Measurements from ENCODE around the gene FAM180A.
"Not testable (repeated sequence)": the region's sequence is repeated elsewhere in the genome, so short reads cannot be mapped to it uniquely, and the experiment has no call there.

Gene FAM180A

DNA sequence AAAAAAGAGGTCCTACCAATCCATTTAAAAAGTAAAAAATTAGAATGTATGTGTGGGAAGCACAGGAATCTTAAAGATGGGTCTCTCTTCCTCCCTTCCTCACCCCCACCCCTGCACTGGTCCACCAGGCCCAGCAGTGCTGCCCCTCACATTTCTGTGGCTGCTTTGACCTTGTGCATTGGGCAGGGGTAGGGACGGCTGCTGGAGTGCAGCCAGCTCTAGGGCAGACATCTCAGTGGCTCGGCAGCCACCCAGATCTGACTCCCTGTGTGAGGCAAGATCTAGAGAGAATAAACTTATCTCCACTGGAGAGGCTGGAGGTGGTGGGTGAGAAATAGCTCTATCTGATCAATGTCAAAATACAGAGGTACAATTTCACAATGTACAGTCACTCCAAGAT is 6.7 kb downstream of the FAM180A start:
- DNase-seq (ENCODE audit: low read depth in 2 of 2) = no peak

DNA sequence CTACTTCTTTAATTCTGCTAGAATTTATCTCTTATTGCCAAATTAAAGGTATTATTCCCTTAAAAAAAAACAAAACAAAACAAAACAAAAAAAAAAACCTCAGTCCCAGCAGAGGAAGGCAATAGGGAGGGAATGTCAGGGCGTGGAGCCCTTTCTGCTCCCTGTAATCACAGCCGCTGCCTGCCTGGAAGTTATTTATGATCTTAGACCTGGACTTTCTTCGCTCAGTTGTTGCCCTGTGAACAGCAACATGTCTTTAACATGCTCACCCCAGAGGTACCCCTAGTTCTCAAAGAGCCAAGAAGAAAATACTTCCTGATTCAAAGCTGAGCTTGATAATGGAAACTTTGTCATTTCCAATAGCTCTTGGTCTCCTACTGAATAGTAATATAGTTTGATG is 7.7 kb downstream of the FAM180A start:
- no peak for DNase-seq (ENCODE audit: low read depth in 2 of 2)

DNA sequence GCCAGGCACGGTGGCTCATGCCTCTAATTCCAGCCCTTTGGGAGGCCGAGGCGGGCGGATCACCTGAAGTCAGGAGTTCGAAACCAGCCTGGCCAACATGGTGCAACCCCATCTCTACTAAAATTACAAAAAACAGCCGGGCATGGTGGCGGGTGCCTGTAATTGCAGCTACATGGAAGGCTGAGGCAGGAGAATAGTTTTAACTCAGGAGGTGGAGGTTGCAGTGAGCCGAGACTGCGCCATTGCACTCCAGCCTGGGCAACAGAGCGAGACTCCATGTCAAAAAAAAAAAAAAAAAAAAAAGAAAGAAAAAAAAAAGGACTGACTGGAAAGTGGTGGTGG is 11.3 kb downstream of the FAM180A start:
- not testable (repeated sequence) for DNase-seq (ENCODE audit: low read depth in 2 of 2)

DNA sequence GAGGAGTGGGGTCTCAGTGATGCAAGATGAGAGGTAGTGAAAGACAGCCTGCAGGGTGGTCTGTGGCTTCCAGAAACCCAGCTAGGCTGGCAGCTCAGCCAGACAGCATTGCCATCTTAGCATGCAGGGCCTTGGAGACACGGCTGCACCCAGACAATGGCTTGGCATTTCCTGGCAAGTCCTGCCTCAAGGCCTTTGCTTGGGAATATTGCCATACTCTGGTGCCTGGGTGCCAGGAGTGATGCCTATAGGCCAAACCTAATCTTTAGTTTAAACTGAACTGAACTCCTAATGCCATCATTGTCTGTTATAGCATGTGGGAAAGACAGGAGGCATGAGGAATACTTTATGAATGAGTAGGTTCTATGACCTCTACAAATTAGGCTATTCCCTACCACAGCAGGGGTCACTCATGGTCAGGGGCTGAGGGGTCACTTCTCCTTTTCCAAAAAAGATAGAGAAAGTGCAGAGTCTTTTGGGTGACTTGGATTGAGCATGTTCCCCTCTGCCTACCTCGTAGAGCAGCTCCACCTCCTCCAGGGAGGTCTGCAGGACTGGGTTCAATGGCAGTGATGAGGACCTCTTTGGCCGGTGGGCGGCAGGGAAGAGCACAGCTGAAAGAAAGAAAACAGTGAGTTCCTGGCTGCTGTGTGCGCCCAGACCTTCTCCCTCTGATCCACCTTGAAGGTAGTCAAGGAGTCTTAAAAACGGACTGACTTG is 11.9 kb downstream of the FAM180A start:
- no peak for DNase-seq (ENCODE audit: low read depth in 2 of 2)

DNA sequence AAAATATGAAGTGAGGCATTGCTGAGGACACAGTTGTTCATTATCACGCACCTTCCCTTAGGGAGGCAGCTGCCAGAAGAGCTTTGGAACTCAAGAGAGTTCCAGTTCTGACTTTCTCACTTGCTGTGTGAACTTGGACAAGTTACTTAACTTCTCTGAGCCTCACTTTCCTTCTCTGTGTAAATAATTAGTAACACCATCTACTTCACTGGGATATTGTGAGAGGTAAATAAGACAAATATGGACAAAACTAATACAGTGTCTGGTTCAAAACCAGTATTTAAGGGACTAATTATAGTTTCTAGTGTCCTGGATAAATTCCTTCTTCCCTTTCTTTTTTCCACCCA is 14.3 kb downstream of the FAM180A start:
- no peak for DNase-seq (ENCODE audit: low read depth in 2 of 2)

DNA sequence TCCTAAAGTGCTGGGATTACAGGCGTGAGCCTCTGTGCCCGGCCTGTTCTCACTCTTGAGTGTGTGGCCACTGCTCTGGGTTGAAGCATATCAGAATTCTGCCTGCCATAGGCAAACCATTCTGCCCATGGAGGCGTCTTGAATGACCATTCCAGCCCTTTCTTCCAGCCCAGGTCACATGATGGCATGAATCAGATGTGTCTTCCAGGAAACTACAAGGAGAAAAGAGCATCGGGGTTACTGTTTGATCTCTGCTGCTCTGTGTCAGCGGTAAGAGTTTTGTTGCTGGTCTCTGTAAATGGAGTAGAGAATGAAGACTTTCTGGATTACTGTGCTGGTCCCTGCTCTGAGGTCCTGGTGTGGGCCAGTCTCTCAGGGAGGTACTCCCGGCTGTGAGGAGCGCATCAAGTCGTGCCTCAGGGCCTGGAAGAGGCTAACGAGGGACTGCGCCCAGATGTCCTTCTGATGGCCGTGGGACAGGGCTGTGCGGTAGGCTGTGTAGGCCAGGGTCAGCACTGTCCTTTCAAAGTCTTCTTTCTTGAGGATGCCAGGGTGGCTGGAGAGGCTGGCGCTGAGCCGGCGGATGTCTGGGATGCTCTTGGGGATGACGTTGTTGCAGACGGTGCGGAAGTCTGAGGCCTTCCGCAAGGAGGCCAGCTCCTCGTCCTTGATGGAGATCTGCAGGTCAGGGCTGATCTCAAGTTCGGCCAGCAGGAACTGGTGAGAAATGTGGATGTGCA is 14.8 kb downstream of the FAM180A start:
- DNase-seq (ENCODE audit: low read depth in 2 of 2) = no peak

DNA sequence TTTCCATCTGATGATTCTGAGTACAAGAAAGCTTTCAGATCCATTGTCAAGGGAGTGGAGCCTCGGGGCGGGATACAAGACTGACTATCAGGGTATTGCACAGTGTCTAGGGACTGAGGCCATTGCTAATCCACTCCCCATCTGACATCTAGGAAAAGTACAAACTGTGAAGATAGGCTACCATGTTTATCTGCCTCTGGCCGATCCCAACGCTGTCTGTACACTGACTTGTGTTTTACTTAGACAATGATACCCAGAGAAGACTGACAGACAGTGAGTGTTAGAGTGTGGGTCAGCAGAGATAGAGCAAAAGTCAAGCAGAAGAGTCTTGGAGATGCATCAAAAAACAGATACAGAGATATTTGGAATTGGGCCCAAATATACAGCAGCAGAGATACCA is 17.5 kb downstream of the FAM180A start:
- no peak for DNase-seq (ENCODE audit: low read depth in 2 of 2)

DNA sequence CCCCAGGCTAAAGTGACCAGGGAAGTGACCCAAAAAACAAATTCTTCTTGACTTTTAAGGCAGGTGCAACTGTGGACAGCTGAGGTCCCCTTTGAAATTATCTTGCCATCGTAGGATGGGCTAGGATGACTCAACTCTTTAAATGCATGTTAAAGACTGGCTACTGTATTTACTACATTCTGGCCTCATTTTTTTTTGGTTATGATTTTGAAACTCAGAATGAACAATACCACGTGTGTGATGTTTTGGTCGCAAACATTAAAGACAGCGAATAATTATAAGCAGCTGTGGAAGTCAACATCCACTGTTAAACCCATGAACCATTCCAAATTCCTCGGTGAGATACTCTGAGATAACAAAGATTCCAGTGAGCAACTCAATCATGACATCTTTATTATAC is 19.4 kb downstream of the FAM180A start:
- DNase-seq (ENCODE audit: low read depth in 2 of 2) = no peak

DNA sequence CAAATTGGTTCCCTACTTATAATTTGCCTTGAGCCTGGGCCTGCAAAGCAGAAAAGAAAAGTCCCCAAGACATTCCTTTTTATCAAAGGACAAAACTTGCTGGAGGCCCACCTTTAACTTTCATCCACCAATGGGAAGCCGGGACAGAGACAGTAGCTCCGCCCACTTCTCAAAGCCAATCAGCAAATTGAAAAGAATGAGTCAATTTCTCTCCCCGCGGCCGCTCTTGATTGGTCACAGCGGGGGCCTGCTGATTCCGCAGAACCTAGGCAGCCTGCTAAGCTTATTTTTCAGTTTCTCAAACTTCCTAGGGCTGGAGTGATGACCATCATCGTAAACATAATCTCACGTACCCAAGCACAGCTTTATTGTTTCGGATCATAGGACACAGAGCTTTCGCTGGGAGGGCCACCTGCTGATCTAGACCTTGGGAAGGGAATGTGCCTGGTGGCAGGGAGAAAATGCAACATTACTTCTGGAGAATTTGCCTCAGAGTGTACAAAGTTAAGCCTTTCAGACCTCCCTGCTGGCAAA is 20.4 kb downstream of the FAM180A start, which contains the start of gene SLC13A4:
Gene SLC13A4 (minus strand): TSS at position 51 of the 534 bp plus-strand sequence. CDS start 690 bp downstream, outside the sequence.
- DNase-seq (ENCODE audit: low read depth in 2 of 2) = no peak

DNA sequence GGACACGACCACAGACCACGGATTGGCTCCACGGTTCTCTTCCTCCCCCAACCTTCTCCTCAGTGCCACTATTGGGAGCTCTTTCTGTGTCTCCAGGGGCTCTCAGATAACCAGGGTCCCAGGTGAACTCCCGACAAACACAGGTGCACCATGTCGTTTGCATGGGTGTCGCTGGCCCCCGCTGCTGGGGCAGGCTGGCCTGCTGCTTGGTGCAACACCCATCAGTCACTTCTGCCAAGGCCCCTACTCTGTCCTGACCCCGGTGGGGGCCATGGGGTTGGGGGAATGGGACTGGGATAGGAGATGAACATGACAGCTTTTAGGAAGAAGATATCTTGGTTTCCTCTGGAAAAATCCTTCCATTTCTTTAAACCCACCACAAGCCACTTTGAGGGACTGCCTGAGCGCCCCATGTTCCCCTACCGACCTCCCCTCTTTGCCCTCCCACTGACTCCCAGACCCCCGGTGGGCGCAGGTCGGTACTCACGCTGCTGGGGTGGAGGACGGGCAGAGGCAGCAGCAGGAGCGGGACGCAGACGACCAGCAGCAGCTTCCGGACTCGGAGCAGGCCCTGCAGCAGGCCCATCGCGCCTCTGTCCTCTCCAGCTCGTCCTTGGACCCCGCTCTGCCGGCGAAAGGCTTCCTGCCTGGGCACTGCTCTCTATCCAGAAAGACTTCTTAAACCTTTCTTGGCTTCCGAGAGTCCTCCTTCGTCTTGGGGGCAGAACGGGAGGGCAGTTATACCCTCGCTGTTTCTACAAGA is 21.5 kb downstream of the FAM180A start:
- no peak for DNase-seq (ENCODE audit: low read depth in 2 of 2)

DNA sequence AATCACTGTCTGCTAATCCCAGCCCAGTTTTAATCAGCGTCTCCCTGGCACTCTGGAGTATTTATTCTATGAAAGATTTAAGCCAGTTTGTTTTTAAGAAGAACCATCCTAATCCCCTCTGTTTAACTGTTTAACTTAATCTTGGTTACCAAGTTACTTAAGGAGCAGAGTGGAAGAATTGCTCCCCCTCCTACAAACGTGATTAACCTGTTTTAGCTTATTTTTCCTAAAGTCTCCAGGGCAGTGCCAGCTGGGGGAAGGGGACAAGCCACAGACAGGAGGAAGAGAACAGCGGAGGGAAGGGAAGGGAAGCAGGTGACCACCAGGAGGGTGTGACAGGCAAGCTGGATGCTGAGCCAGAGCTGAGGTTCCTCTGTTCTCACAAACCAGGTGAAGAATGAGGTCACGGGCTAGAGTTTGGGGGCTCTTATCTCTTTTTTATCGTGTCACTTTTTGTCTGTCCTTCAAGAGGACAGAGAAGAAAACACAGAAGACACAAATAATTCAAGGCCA is 22.3 kb downstream of the FAM180A start:
- DNase-seq (ENCODE audit: low read depth in 2 of 2) = no peak

DNA sequence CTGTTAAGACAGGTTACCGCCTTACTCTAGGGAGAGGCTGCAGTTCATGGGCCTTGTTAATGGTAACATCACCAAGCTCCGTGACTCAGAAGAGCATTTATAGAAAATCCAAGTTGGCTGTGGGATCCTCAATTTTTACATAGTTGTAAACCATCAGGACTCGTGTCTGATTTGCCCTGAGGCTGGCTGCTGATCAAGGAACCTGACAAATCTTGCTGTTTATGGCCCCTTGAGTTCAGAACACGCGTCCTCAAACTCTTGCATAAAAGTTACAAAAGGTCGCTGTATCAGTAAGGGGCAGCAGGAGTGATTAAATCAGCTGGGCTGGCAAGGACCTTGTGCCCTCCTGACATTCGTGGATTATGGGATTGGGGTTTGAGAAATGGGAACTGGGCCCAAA is 25.2 kb downstream of the FAM180A start:
- no peak for DNase-seq (ENCODE audit: low read depth in 2 of 2)

DNA sequence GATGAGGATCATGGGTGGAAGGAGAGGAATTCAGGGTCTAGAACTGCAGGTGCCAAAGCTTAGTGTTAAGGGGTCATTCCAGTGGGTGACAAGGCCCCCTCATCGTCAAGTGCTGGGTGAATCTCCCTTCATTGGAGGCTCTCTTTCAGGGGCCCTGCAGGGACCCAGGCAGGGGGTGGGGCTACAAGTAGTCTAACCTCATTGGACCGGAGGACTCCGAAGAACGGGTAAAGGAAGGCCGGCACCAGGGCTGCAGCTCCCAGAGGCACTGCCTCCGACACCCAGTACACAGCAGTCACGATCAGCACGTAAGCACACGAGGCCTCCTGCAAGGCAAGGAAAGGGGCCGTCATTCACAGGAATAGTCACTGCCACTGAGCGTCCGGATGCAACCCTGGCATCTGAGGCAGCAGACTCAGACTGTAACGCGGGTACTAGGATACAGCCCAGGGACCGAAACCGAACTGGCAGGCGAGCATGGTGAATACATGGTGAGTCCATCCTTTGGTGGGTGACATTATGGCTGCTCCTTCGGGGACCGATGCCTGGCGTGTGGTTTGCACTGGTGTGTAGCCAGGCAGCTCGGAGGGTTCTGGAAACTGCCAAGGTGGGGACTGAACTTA is 27.3 kb downstream of the FAM180A start:
- no peak for DNase-seq (ENCODE audit: low read depth in 2 of 2)

DNA sequence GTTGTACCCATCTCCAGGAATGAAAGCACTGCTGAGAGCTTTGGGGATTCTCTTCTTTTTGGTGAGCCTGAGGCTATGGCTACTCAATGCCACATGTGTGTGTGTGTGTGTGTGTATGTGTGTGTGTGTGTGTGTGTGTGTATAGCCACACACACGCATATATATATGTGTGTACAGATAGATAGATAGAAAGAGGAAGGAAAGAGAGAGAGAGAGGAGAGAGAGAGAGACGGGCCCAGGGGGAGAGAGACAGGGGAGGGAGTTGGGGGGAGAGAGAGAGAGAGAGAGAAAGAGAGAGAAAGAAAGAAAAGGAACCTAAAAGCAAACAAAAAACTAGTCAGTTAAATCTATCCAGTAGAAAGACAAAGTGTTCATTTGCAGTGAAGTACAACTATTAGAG is 28.9 kb downstream of the FAM180A start:
- no peak for DNase-seq (ENCODE audit: low read depth in 2 of 2)

DNA sequence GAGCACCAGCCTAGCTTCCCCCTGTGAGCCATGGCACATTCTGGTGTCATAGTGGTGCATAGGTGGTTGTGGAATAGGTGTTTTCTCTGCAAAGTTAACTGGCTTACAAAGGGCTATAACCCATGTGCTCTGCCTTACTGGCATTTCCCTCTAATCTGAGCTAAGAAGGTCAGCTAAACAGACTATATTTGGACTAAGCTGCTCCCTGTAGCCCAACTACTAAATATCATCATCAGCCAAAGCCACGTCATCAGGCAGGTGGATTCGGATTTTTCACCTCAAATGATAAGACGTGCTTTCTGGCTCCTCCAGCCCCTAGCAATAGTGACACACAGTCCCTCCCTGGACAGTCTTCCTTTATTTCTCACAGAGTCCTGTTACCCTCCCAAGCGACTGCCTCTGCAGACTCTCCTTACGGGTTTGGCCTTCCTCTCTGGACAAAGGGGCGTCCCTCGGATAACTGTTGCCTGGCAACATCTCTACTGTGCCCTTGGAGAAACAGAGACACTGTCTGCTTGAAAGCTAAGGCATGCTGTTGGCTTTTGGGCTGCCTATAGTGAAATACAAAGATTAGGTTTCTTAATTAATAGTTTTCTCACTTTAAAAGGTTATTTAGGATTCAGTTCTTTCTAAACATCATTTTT is 29.7 kb downstream of the FAM180A start:
- no peak for DNase-seq (ENCODE audit: low read depth in 2 of 2)

DNA sequence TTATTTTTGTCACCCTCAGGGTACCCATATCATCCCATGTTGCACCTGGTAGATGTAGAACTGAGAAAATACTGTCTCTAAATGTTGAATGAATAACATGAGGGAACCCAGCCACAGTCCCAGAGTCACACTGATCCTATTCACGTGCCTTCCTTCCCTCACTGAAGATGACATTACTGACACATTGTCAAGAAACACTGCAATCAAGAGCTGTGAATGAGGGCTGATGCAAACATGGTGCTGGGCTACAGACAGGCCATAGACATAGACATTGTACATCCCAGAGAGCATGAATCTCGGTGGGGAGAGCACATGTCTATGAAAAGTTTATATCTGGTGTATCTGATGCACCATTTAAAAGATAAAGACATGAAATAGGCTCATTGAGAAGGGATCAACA is 30.4 kb downstream of the FAM180A start:
- DNase-seq (ENCODE audit: low read depth in 2 of 2) = no peak

DNA sequence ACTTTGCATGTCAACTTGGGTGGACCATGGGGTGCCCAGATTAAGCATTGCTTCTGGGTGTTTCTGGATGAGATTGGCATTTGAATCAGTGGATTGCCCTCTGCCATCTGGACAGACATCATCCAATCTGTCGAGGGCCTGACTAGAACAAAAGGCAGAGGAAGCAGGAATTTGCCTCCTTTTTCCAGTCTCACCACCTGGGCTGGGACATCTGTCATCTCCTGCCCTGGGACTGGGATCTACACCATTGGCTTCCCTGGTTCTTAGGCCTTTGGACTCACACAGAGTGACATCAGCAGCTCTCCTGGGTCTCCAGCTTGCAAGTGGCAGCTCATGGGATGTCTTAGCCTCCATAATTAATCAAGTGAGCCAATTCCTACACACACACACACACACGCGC is 30.9 kb downstream of the FAM180A start:
- no peak for DNase-seq (ENCODE audit: low read depth in 2 of 2)

DNA sequence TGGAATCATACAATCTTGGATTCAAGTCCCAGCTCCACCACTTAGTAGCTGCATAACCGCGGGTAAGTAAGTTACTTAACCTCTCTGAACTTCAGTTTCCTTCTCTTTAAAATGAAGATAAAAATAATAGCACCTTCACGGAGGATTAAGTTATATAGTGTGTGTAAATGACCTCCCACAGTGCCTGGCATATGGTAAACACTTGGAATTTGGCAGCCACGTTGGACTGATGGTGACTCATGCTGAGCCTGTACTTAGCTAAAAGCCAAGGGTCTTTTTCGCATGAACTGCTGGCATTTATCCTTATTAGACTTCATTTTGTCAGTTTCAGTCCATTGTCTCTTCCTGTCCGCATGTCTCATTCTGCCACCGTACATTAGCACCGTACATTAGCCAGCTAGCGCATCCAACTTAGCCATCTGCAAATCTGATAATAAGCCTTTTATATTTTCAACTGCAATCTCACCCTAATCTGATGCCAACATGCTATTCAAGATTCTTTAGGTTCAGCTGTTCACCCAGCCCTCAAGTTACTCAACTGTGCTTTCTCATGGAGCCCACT is 31.9 kb downstream of the FAM180A start:
- no peak for DNase-seq (ENCODE audit: low read depth in 2 of 2)

DNA sequence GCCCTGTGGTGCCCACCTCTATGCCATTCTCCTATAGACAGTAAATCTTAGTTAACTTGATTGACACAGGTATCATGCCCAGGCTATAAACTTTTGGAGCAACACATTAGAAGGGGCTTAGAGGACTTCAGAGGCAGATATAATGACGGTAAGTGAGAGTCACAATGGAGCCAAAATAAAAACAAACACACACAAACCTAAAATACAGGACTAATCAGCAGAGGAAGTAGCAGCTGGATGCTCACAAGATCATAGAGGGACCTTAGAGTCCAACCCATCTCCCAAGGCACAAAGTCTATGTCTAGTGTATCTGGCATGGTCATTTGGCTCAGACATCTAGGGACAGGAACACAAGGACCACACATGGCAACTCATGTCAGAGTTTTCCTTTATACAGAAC is 32.9 kb downstream of the FAM180A start:
- DNase-seq (ENCODE audit: low read depth in 2 of 2) = no peak

DNA sequence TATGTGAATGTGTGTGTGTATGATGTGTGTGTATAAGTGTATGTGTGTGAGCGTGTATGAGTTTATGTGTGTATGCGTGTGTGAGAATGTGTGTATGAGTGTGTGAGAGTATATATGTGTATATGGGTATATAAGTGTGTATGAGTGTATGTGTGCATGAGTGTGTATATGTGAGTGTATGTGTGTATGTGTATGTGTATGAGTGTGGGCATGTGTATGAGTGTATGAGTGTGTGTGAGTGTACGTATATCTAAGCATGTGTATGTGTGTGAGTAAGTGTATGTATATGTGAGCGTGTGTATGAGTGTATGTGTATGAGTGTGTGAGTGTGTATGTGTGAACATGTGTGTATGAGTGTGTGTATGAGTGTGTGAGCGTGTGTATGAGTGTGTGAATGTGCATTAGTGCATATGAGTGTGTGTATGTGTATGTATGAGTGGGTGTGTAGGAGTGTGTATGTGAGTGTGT is 33.5 kb downstream of the FAM180A start:
- DNase-seq (ENCODE audit: low read depth in 2 of 2) = no peak

DNA sequence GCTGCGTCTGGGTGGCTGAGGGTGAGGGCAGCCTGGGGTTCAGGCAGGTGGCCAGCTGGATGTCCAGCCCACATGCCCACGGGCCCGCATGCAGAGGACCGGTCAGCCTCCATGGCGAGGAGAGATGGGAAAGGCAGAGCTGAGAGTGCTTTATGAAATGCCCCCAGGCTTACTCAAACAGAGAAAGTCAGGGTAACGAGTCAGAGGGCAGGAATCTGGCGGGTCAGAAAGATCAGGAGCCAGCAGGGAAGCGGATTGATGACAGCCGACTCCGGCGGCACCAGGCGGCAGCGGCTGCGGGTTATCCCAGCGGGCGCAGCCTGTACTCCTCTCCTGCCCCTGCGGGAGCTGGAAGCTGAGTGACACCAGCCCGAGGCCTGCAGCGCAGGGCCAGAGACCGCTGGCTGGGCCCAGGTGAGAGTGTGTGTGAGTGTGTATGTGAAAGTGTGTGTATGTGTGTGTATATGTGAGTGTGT is 34.0 kb downstream of the FAM180A start:
- no peak for DNase-seq (ENCODE audit: low read depth in 2 of 2)

Measured in stimulated activated CD8-positive, alpha-beta memory T cell treated with anti-CD3 and anti-CD28 coated beads, Interleukin-15, amount 100 ng/mL, for 48 hours (primary cell).